IPS-18a (cell line): ENCODE measurements around the gene ZNF324B.
A peak's percentile ranks its signal among the peaks of the same experiment; 100 is the strongest.
"Not testable (repeated sequence)": the region's sequence is repeated elsewhere in the genome, so short reads cannot be mapped to it uniquely, and the experiment has no call there.

Experiments used
- H3K27ac ChIP-seq: one replicate; pipeline ENCODE4 v1.5.1; 2013; ENCODE audit warnings: low read length
- H3K27me3 ChIP-seq: one replicate; pipeline ENCODE4 v1.6.1; 2013; ENCODE audit warnings: mild to moderate bottlenecking, low read length; ENCODE audit not compliant: control insufficient read depth, insufficient read depth
- H3K36me3 ChIP-seq: one replicate; pipeline ENCODE4 v1.6.1; 2013; ENCODE audit warnings: low read depth, low read length; ENCODE audit not compliant: control insufficient read depth
- H3K4me1 ChIP-seq: one replicate; pipeline ENCODE4 v1.6.1; 2013; ENCODE audit warnings: low read depth, low read length; ENCODE audit not compliant: control insufficient read depth
- H3K4me3 ChIP-seq: one replicate; pipeline ENCODE4 v1.5.1; 2013; ENCODE audit warnings: low read length
- H3K9ac ChIP-seq: one replicate; pipeline ENCODE4 v1.6.1; 2013; ENCODE audit warnings: mild to moderate bottlenecking, low read length, moderate library complexity
- H3K9me3 ChIP-seq: one replicate; pipeline ENCODE4 v1.6.1; 2013; ENCODE audit warnings: low read depth, low read length; ENCODE audit not compliant: control insufficient read depth

ZNF324B gene

GRCh38 chr19:58460039-58460438, 8.6 kb downstream of the ZNF324B start:
- no peak overlapping the region for H3K9ac ChIP-seq
- H3K27ac ChIP-seq: no peak overlapping the region
- H3K36me3 ChIP-seq: no peaks in the 10 kb centered on the region
- no peak overlapping the region for H3K4me3 ChIP-seq
- H3K9me3 ChIP-seq: no peaks in the 10 kb centered on the region
- H3K4me1 ChIP-seq: no peaks in the 10 kb centered on the region
- no peaks in the 10 kb centered on the region for H3K27me3 ChIP-seq

- H3K27me3 ChIP-seq: peaks cover 14% of the 10 kb centered on the region
- no peak overlapping the region for H3K9ac ChIP-seq
- H3K4me1 ChIP-seq: no peaks in the 10 kb centered on the region
- peak overlapping the region; percentile 70 for H3K4me3 ChIP-seq
- no peak overlapping the region for H3K27ac ChIP-seq
- no peaks in the 10 kb centered on the region for H3K36me3 ChIP-seq
- H3K9me3 ChIP-seq: no peaks in the 10 kb centered on the region
These were observed 14.8 kb downstream of the ZNF324B start for GRCh38 chr19:58466089-58466759.

- Histone ChIP-seq H3K36me3 (peaks cover under 1% of the 10 kb centered on the region), H3K27ac (no peak within 1 kb of the TSS), H3K9me3 (no peaks in the 10 kb centered on the region), H3K27me3 (peaks cover 14% of the 10 kb centered on the region), H3K4me1 (no peaks in the 10 kb centered on the region), H3K4me3 (peak within 1 kb of the TSS; percentile 70), H3K9ac (peak within 1 kb of the TSS; percentile 45)
These were observed 15.6 kb downstream of the ZNF324B start, which contains the start of gene ZNF324 for GRCh38 chr19:58466760-58467589. Gene ZNF324, plus strand, starts transcription at chr19:58467080. Its CDS starts 2,106 bp downstream, at chr19:58469186.

GRCh38 chr19:58468216-58468839, 16.9 kb downstream of the ZNF324B start:
- Histone ChIP-seq H3K4me3 (no peak overlapping the region), H3K9ac (no peak overlapping the region), H3K36me3 (peaks cover 5% of the 10 kb centered on the region), H3K9me3 (no peaks in the 10 kb centered on the region), H3K4me1 (no peaks in the 10 kb centered on the region), H3K27ac (no peak overlapping the region), H3K27me3 (peaks cover 14% of the 10 kb centered on the region)

- Histone ChIP-seq H3K27me3 (peaks cover 14% of the 10 kb centered on the region), H3K9ac (no peak overlapping the region), H3K4me3 (no peak overlapping the region), H3K27ac (no peak overlapping the region), H3K36me3 (peaks cover 5% of the 10 kb centered on the region), H3K4me1 (no peaks in the 10 kb centered on the region), H3K9me3 (no peaks in the 10 kb centered on the region)
These were observed 18.0 kb downstream of the ZNF324B start for GRCh38 chr19:58469241-58470013.

- H3K4me3 ChIP-seq, H3K9ac ChIP-seq, H3K27me3 ChIP-seq, H3K36me3 ChIP-seq, H3K9me3 ChIP-seq, H3K27ac ChIP-seq, H3K4me1 ChIP-seq: not testable (repeated sequence)
These were observed 19.6 kb downstream of the ZNF324B start for GRCh38 chr19:58470837-58471543.

GRCh38 chr19:58471736-58472135, 20.3 kb downstream of the ZNF324B start:
- Histone ChIP-seq H3K9ac (no peak overlapping the region), H3K4me1 (peaks cover 6% of the 10 kb centered on the region), H3K27me3 (peaks cover 3% of the 10 kb centered on the region), H3K9me3 (no peaks in the 10 kb centered on the region), H3K4me3 (no peak overlapping the region), H3K27ac (no peak overlapping the region), H3K36me3 (peaks cover 5% of the 10 kb centered on the region)

- no peak overlapping the region for H3K27ac ChIP-seq
- H3K4me1 ChIP-seq: peaks cover 6% of the 10 kb centered on the region
- peaks cover 5% of the 10 kb centered on the region for H3K36me3 ChIP-seq
- H3K9me3 ChIP-seq: no peaks in the 10 kb centered on the region
- no peaks in the 10 kb centered on the region for H3K27me3 ChIP-seq
- no peak overlapping the region for H3K4me3 ChIP-seq
- H3K9ac ChIP-seq: no peak overlapping the region
These were observed 22.4 kb downstream of the ZNF324B start for GRCh38 chr19:58473775-58474174.

- H3K27ac ChIP-seq: no peak overlapping the region
- no peaks in the 10 kb centered on the region for H3K27me3 ChIP-seq
- no peak overlapping the region for H3K4me3 ChIP-seq
These were observed 23.0 kb downstream of the ZNF324B start for GRCh38 chr19:58474291-58474996.

GRCh38 chr19:58474997-58475713, 23.7 kb downstream of the ZNF324B start:
- Histone ChIP-seq H3K27me3 (no peaks in the 10 kb centered on the region), H3K36me3 (peaks cover 5% of the 10 kb centered on the region), H3K4me3 (peak overlapping the region; percentile 78), H3K9ac (peak overlapping the region; percentile 64), H3K4me1 (peaks cover 6% of the 10 kb centered on the region), H3K27ac (peak overlapping the region; percentile 62), H3K9me3 (no peaks in the 10 kb centered on the region)

More at GRCh38 chr19:58474291-58474996, 23.0 kb downstream of the ZNF324B start:
- Histone ChIP-seq H3K36me3 (peaks cover 5% of the 10 kb centered on the region), H3K9me3 (no peaks in the 10 kb centered on the region), H3K9ac (no peak overlapping the region), H3K4me1 (peaks cover 6% of the 10 kb centered on the region)
